B cell (primary cell): Measurements from ENCODE around the gene RELB. TPM values are rescaled to one million over a fixed set of nuclear protein-coding genes. Genes with fewer than 3 reads are reported as not detected.

Source experiments
- ATAC-seq: fragments of 200-7000 bp; cut with Tn5 transposase; one replicate; pipeline ENCODE4 v1.10.0; 2021; ENCODE audit warnings: low read depth, mild to moderate bottlenecking, moderate number of reproducible peaks, moderate library complexity
- CTCF ChIA-PET: fragments of 350-600 bp; sonication (Branson Sonifier 250); formaldehyde crosslinking; loops from one replicate; lab custom pipeline; 2021; ENCODE audit warnings: antibody characterized with exemption, inconsistent platforms; lab: Charles Lee
- POLR2A ChIA-PET: fragments of 350-600 bp; sonication (Branson Sonifier 250); formaldehyde crosslinking; loops from one replicate; lab custom pipeline; 2021; ENCODE audit warnings: antibody characterized with exemption; lab: Charles Lee
- DNase-seq: peaks from one replicate; pipeline ENCODE4 v3.0.0; 2013
- H2AFZ ChIP-seq: 2 replicates; pipeline ENCODE4 v1.6.1; 2012; ENCODE audit warnings: mild to moderate bottlenecking, low read depth, low read length; ENCODE audit not compliant: insufficient read depth, poor library complexity, severe bottlenecking
- H3K27ac ChIP-seq, 2 donors: 1 replicate in 1 of 2; 2 replicates in 1 of 2; pipeline ENCODE4 v1.5.1; 2012 to 2013; ENCODE audit warnings: low read length in 2 of 2, mild to moderate bottlenecking in 2 of 2, moderate library complexity in 1 of 2
- H3K27me3 ChIP-seq, 4 experiments: fragments of 200-600 bp in 1 of 4; sonication (generic) in 1 of 4; replicated peaks in 1 of 4; 1 replicate in 2 of 4; 2 replicates in 2 of 4; pipeline versions ENCODE4 v1.6.1 to v1.7.0; 2013 to 2016; ENCODE audit warnings: low read length in 3 of 4, mild to moderate bottlenecking in 2 of 4, mixed read lengths in 1 of 4, moderate library complexity in 1 of 4; ENCODE audit not compliant: insufficient read depth in 4 of 4, control insufficient read depth in 3 of 4; ENCODE audit errors: control extremely low read depth in 1 of 4
- H3K36me3 ChIP-seq, 2 experiments: replicated peaks in 1 of 2; 1 replicate in 1 of 2; 2 replicates in 1 of 2; pipeline versions ENCODE4 v1.6.1 to v1.7.1; 2013; ENCODE audit warnings: low read length in 1 of 2; ENCODE audit not compliant: insufficient read depth in 2 of 2, control insufficient read depth in 1 of 2; ENCODE audit errors: control extremely low read depth in 1 of 2, extremely low read depth in 1 of 2
- H3K4me1 ChIP-seq, 2 donors: fragments of 200-600 bp in 1 of 2; sonication (generic) in 1 of 2; 1 replicate in 1 of 2; 2 replicates in 1 of 2; pipeline versions ENCODE4 v1.5.1 to v1.6.1; 2013 to 2017; ENCODE audit warnings: low read length in 2 of 2; ENCODE audit not compliant: control insufficient read depth in 2 of 2, insufficient read depth in 2 of 2
- H3K4me2 ChIP-seq: replicated peaks from 2 replicates; pipeline ENCODE3; 2012; ENCODE audit warnings: mild to moderate bottlenecking, low read depth, low read length; ENCODE audit not compliant: poor library complexity, severe bottlenecking
- H3K4me3 ChIP-seq, 5 experiments: fragments of 200-600 bp in 1 of 5; sonication (generic) in 1 of 5; 1 replicate in 3 of 5; 2 replicates in 2 of 5; pipeline versions ENCODE4 v1.5.1 to v1.7.0; 2011 to 2016; ENCODE audit warnings: low read length in 4 of 5, mild to moderate bottlenecking in 4 of 5, low read depth in 2 of 5, control low read depth in 1 of 5, moderate library complexity in 1 of 5; ENCODE audit not compliant: insufficient read depth in 1 of 5; ENCODE audit errors: control extremely low read depth in 1 of 5, extremely low read depth in 1 of 5
- H3K79me2 ChIP-seq: fragments of 200-600 bp; sonication (generic); one replicate; pipeline ENCODE4 v1.6.0; 2016; ENCODE audit warnings: low read length; ENCODE audit not compliant: control insufficient read depth, insufficient read depth
- H3K9ac ChIP-seq: fragments of 200-600 bp; sonication (generic); 2 replicates; pipeline ENCODE4 v1.6.1; 2017; ENCODE audit warnings: mild to moderate bottlenecking, low read length, moderate library complexity
- H3K9me3 ChIP-seq, 3 donors: one replicate each; pipeline versions ENCODE4 v1.6.1 to v1.7.1; 2013; ENCODE audit warnings: low read length in 2 of 3; ENCODE audit not compliant: control insufficient read depth in 2 of 3, insufficient read depth in 1 of 3; ENCODE audit errors: control extremely low read depth in 1 of 3
- H4K20me1 ChIP-seq: 2 replicates; pipeline ENCODE4 v1.6.0; 2012; ENCODE audit warnings: mild to moderate bottlenecking, low read length; ENCODE audit not compliant: insufficient read depth, control insufficient read depth, poor library complexity, severe bottlenecking
- H3K27ac Mint-ChIP-seq: one replicate; pipeline ENCODE4 v1.8.0; 2021; ENCODE audit warnings: mixed read lengths
- H3K27me3 Mint-ChIP-seq: one replicate; pipeline ENCODE4 v1.8.0; 2021; ENCODE audit warnings: mixed read lengths
- H3K4me1 Mint-ChIP-seq: one replicate; pipeline ENCODE4 v1.8.0; 2021; ENCODE audit warnings: mixed read lengths
- H3K4me3 Mint-ChIP-seq: one replicate; pipeline ENCODE4 v1.8.0; 2021; ENCODE audit warnings: mixed read lengths
- H3K9me3 Mint-ChIP-seq: one replicate; pipeline ENCODE4 v1.8.0; 2022; ENCODE audit warnings: mixed read lengths; ENCODE audit not compliant: insufficient read depth
- EZH2 ChIP-seq: IDR thresholded peaks from 2 replicates; pipeline ENCODE4 v1.6.1; 2012; ENCODE audit warnings: borderline replicate concordance, low read depth, mild to moderate bottlenecking, moderate library complexity, low read length; ENCODE audit not compliant: insufficient read depth, poor library complexity, severe bottlenecking
- WGBS: methylation state at CpG from one replicate; pipeline ENCODE4 v1.1.5; 2013; ENCODE audit warnings: missing lambda C conversion rate; ENCODE audit not compliant: insufficient coverage; 5-methylcytosine and 5-hydroxymethylcytosine counted together
- intact Hi-C: fragments of 100-400 bp; cut with micrococcal nuclease; formaldehyde crosslinking; loops from one replicate; pipeline ENCODE4 v1.10.0; 2022
- polyA plus RNA-seq: library from polyadenylated mRNA; depleted of rRNA; stranded (reverse); fragments of >200 nt; gene quantifications from 2 replicates; pipeline ENCODE4 v1.2.3, GENCODE V29; 2012
- total RNA-seq, 2 donors: library from RNA; stranded (reverse); fragments of 120-200 nt in 1 of 2; gene quantifications; 1 replicate in 1 of 2; 2 replicates in 1 of 2; pipeline versions ENCODE4 v1.2.3 to v1.2.4, GENCODE V29; 2013 to 2022
- TF ChIP-seq, protein P1 (sequence below): fragments of 200-600 bp; IDR thresholded peaks from one replicate; pipeline ENCODE4 v1.8.0; 2022; ENCODE audit warnings: antibody characterized with exemption, mild to moderate bottlenecking

The RELB gene
- total and polyA plus RNA-seq, 2 donors (not counting 1 experiment from before 2014, with no cell fraction given), result 63.8 to 106 TPM

DNA sequence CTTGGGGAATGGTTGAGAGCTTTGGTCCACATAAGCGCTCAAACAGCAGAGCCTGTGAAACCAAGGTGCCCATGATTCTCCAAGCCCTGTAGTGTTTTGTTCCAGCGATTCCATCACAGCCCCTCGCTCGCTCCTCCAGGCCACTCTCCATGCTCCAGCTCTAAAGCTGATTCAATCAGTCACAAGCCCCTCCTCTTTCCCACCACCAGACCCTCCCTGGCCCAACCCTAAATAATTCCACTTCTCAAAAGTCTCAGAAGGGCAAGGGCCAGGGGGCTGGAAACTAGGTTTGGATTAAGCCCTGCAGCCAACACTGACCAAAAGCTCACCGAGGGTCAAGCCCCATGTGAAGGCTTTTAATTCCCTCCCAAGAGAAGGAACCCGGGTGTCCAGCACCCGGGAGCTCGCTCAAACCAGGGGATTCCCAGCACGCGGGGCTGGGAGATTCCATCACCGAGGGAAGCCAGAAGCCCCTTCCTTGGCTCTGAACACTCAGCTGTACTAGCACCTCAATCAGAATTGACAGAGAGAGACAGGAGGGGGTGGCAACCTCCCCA, 73.6 kb downstream of the RELB start:
- Mint-ChIP-seq H3K27ac (peak overlapping the region; percentile 96), H3K27me3 (no peaks in the 10 kb centered on the region), H3K4me3 (peak overlapping the region; percentile 94), H3K9me3 (no peaks in the 10 kb centered on the region), H3K4me1 (peaks cover 60% of the 10 kb centered on the region)
- peaks cover 31 to 56% of the 10 kb centered on the region in 2 donors for H3K4me1 ChIP-seq
- ChIA-PET POLR2A (interaction anchor here (0.5 to 1.8 kb wide), 11 partner anchors 9 to 189 kb away, joined by 3 to 19 read pairs (median 6); partner anchors contain the start of genes BLOC1S3, CLASRP, PPP1R37 and RELB), CTCF (interaction anchor here (0.8 to 2.2 kb wide), 10 partner anchors 9 to 120 kb away, joined by 3 to 24 read pairs (median 5); partner anchors contain the start of gene CLPTM1)
- no peaks in the 10 kb centered on the region for H3K27me3 ChIP-seq
- peak overlapping the region; percentile 91 for H3K4me2 ChIP-seq
- ATAC-seq (no peak), DNase-seq (no peak)
- H3K27ac ChIP-seq, result peak overlapping the region; percentile 81 to 87
- intact Hi-C loops, result loop anchor here (1.0 to 5.0 kb wide), 6 partner anchors 16 to 323 kb away; partner anchors contain the start of genes BLOC1S3, RELB and TRAPPC6A
- no peak overlapping the region for H2AFZ ChIP-seq
- no peak for TF ChIP-seq EZH2
- TF ChIP-seq, protein P1, sequence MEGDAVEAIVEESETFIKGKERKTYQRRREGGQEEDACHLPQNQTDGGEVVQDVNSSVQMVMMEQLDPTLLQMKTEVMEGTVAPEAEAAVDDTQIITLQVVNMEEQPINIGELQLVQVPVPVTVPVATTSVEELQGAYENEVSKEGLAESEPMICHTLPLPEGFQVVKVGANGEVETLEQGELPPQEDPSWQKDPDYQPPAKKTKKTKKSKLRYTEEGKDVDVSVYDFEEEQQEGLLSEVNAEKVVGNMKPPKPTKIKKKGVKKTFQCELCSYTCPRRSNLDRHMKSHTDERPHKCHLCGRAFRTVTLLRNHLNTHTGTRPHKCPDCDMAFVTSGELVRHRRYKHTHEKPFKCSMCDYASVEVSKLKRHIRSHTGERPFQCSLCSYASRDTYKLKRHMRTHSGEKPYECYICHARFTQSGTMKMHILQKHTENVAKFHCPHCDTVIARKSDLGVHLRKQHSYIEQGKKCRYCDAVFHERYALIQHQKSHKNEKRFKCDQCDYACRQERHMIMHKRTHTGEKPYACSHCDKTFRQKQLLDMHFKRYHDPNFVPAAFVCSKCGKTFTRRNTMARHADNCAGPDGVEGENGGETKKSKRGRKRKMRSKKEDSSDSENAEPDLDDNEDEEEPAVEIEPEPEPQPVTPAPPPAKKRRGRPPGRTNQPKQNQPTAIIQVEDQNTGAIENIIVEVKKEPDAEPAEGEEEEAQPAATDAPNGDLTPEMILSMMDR, result no peak
- no peaks in the 10 kb centered on the region for H3K9me3 ChIP-seq
- WGBS, result 71% methylated on average over 6 of the region's 11 CpGs
- H3K4me3 ChIP-seq, result peak overlapping the region; percentile 16 to 94 (median 84)
- peaks cover 0 to 46% of the 10 kb centered on the region in 2 experiments for H3K36me3 ChIP-seq
- H4K20me1 ChIP-seq, result peaks cover 68% of the 10 kb centered on the region
- H3K9ac ChIP-seq, result peak overlapping the region; percentile 93
- peaks cover 62% of the 10 kb centered on the region for H3K79me2 ChIP-seq
